Neural progenitor cell (in vitro differentiated cells): ENCODE results near the gene CCDC71.

ENCODE experiments used
- CTCF ChIP-seq: fragments of 200-600 bp; sonication (generic); IDR thresholded peaks from 2 replicates; pipeline ENCODE4 v1.5.1; 2017; ENCODE audit warnings: antibody characterized with exemption, mild to moderate bottlenecking
- EZH2 ChIP-seq: fragments of 200-600 bp; sonication (generic); IDR thresholded peaks from 2 replicates; pipeline ENCODE4 v1.6.1; 2017; ENCODE audit warnings: antibody characterized with exemption, mild to moderate bottlenecking, moderate library complexity
- EZH2phosphoT487 ChIP-seq: fragments of 200-600 bp; sonication (generic); IDR thresholded peaks from 2 replicates; pipeline ENCODE4 v1.6.1; 2017; ENCODE audit warnings: antibody characterized with exemption

DNA sequence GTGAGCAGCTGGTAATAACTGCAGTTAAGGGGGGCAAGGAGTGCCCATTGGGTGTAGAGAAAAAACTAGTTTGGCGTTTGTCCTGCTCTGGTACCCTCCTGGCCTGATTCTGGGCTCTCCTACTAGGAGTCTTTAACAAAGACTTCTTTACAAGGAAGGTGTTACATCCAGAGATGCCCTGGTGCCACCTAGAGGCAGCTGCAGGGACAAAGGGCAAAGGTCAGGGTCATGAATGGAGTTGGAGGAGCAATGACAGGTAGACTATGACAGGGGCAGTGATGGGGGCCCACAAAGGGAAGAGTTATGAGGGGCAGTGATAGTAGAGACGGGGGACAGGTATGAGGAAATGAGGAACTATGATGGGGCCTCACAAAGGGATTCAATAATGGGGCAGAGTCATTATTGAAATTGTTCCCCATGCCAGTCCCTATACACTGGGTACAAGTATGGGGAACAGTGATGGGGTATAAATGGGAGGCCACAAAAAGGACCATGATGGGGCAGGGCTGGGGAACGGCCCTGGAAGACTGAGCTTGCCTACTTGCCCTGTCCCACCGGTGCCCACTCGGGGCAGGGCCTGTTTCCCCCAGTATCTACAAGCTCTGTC lies 7.9 kb downstream of the CCDC71 start:
- TF ChIP-seq EZH2 (no peak), CTCF (peak; percentile 61), EZH2phosphoT487 (no peak)
